ENCODE data around the gene COG7. TPM values are rescaled to one million over a fixed set of nuclear protein-coding genes. Genes with fewer than 3 reads are reported as not detected.

The COG7 gene
- total RNA-seq, 1 donor from 2014 or later = 42.1 TPM

DNA sequence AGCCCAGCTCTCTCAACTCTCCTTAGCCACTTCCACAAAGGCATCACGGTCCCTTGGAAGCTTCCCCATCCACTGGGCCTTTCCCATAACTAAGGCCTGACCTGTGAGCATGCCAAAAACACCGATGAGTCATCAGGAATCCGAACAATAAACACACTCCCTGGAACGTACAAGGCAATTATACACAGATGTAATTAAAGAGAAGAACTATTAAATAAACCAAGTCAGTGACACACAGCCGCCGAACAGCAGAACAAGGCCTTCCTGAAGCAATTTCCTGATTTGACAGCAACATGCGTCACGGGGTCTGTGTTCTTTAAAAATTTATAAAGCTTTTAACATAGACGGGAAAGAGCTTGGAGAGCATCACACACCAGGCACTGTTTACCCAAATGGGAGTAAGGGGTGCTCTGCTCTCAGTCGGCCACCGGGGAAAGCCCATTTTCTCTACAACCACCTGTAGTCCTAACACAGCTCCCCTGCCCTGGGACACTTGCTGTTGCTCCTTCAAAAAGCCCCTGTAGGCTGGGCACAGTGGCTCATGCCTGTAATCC is 29.4 kb downstream of the COG7 start:
- TF ChIP-seq CTCF (IDR thresholded peaks at IDR 0.05; ENCODE audit: unreplicated experiment) = no peak
- Mint-ChIP-seq H3K36me3 (peaks cover 28% of the 10 kb centered on the region), H3K4me3 (no peak overlapping the region), H3K27me3 (ENCODE audit: low read depth) (no peaks in the 10 kb centered on the region), H3K9me3 (no peaks in the 10 kb centered on the region), H3K27ac (no peak overlapping the region), H3K4me1 (no peaks in the 10 kb centered on the region)
- no peak for DNase-seq (ENCODE audit: low spot score in 2 of 2, unreplicated experiment in 2 of 2)

DNA sequence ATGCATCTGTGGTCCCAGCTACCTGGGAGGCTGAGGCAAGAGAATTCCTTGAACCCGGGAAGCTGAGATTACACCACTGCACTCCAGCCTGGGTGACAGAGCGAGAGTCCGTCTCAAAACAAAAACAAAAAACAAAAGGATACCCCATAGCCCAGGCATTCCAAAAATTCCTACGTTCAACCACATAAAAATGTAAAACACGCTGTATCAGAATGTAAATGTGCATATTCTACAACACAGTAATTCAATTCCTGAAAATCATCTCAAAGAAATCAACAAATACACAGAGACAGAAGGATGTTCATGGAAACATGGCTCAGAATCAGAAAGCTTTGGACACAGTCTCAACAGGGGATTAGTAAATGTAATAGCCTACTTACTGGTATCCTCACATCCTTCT is 33.0 kb downstream of the COG7 start:
- Mint-ChIP-seq H3K4me1 (no peaks in the 10 kb centered on the region), H3K9me3 (no peaks in the 10 kb centered on the region), H3K36me3 (peaks cover 23% of the 10 kb centered on the region), H3K4me3 (no peak overlapping the region), H3K27me3 (ENCODE audit: low read depth) (no peaks in the 10 kb centered on the region), H3K27ac (no peak overlapping the region)
- DNase-seq (ENCODE audit: low spot score in 2 of 2, unreplicated experiment in 2 of 2) = no peak
- no peak for TF ChIP-seq CTCF (IDR thresholded peaks at IDR 0.05; ENCODE audit: unreplicated experiment)

GRCh38 chr16:23416816-23417215 is 36.2 kb downstream of the COG7 start:
- Mint-ChIP-seq H3K36me3 (peaks cover 22% of the 10 kb centered on the region), H3K4me3 (no peak overlapping the region), H3K9me3 (no peaks in the 10 kb centered on the region), H3K4me1 (no peaks in the 10 kb centered on the region), H3K27ac (no peak overlapping the region), H3K27me3 (ENCODE audit: low read depth) (no peaks in the 10 kb centered on the region)
- no peak for DNase-seq (ENCODE audit: low spot score in 2 of 2, unreplicated experiment in 2 of 2)
- no peak for TF ChIP-seq CTCF (IDR thresholded peaks at IDR 0.05; ENCODE audit: unreplicated experiment)

- Mint-ChIP-seq H3K4me1 (no peaks in the 10 kb centered on the region), H3K4me3 (no peak overlapping the region), H3K36me3 (peaks cover 34% of the 10 kb centered on the region), H3K27ac (no peak overlapping the region), H3K9me3 (no peaks in the 10 kb centered on the region), H3K27me3 (ENCODE audit: low read depth) (no peaks in the 10 kb centered on the region)
- DNase-seq (ENCODE audit: low spot score in 2 of 2, unreplicated experiment in 2 of 2) = no peak
- TF ChIP-seq CTCF (IDR thresholded peaks at IDR 0.05; ENCODE audit: unreplicated experiment) = no peak
Measured at GRCh38 chr16:23414731-23415130, 38.3 kb downstream of the COG7 start.

DNA sequence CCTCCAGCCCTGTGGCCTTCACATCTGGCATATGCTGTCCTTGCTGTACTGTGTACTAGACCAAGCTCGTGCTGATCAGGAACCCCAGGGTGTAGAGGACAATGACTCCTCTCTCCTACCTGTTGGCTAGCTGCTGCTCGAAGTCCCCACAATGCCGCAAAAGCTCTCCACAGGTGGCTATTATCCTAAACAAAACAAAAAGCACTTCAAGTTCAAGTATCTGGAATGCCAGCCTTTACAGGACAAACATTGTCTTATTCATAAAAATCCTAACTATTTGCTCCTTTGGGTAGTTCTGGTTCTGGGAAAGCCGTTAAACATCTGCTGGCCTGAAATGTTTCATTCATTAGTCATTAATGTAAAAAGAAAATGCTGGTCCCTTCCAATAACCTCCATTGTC is 42.8 kb downstream of the COG7 start:
- no peaks in the 10 kb centered on the region for H3K27me3 Mint-ChIP-seq (ENCODE audit: low read depth)
- no peaks in the 10 kb centered on the region for H3K9me3 Mint-ChIP-seq
- no peak overlapping the region for H3K4me3 Mint-ChIP-seq
- no peak for DNase-seq (ENCODE audit: low spot score in 2 of 2, unreplicated experiment in 2 of 2)
- H3K4me1 Mint-ChIP-seq = no peaks in the 10 kb centered on the region
- H3K36me3 Mint-ChIP-seq = peaks cover 50% of the 10 kb centered on the region
- TF ChIP-seq CTCF (IDR thresholded peaks at IDR 0.05; ENCODE audit: unreplicated experiment) = no peak
- H3K27ac Mint-ChIP-seq = no peak overlapping the region

- H3K4me3 Mint-ChIP-seq = no peak overlapping the region
- H3K27ac Mint-ChIP-seq = no peak overlapping the region
- H3K4me1 Mint-ChIP-seq = no peaks in the 10 kb centered on the region
- H3K9me3 Mint-ChIP-seq = no peaks in the 10 kb centered on the region
- DNase-seq (ENCODE audit: low spot score in 2 of 2, unreplicated experiment in 2 of 2) = no peak
- H3K27me3 Mint-ChIP-seq (ENCODE audit: low read depth) = no peaks in the 10 kb centered on the region
- peaks cover 51% of the 10 kb centered on the region for H3K36me3 Mint-ChIP-seq
- no peak for TF ChIP-seq CTCF (IDR thresholded peaks at IDR 0.05; ENCODE audit: unreplicated experiment)
Measured at GRCh38 chr16:23409522-23409921, 43.5 kb downstream of the COG7 start.
